Calu3 (cell line): Measurements from ENCODE around the gene CHD9. TPM values are rescaled to one million over a fixed set of nuclear protein-coding genes. Genes with fewer than 3 reads are reported as not detected.

Experiments
- BruUV-seq: library from RNA; stranded (reverse); fragments of 400-500 nt; replicated peaks from 2 replicates; lab custom pipeline; 2021; lab: Mats Ljungman, UMichigan
- CTCF ChIA-PET: fragments of 300-600 bp; sonication (Branson Sonifier 250); formaldehyde crosslinking; loops from one replicate; lab custom pipeline; 2022; ENCODE audit warnings: antibody characterized with exemption; lab: Charles Lee
- DNase-seq: peaks from one replicate; pipeline ENCODE4 v3.0.0; 2022
- H3K27ac Mint-ChIP-seq: one replicate; pipeline ENCODE4 v1.8.0; 2022; ENCODE audit warnings: mixed read lengths; ENCODE audit not compliant: unreplicated experiment
- H3K27me3 Mint-ChIP-seq: one replicate; pipeline ENCODE4 v1.8.0; 2022; ENCODE audit warnings: mixed read lengths; ENCODE audit not compliant: unreplicated experiment
- H3K36me3 Mint-ChIP-seq: one replicate; pipeline ENCODE4 v1.8.0; 2022; ENCODE audit warnings: mild to moderate bottlenecking, moderate library complexity, mixed read lengths; ENCODE audit not compliant: insufficient read depth, unreplicated experiment
- H3K4me1 Mint-ChIP-seq: one replicate; pipeline ENCODE4 v1.8.0; 2022; ENCODE audit warnings: mild to moderate bottlenecking, low read depth, mixed read lengths; ENCODE audit not compliant: unreplicated experiment
- H3K4me3 Mint-ChIP-seq: one replicate; pipeline ENCODE4 v1.8.0; 2022; ENCODE audit warnings: mild to moderate bottlenecking, low read depth, moderate library complexity, mixed read lengths; ENCODE audit not compliant: unreplicated experiment
- H3K9me3 Mint-ChIP-seq: one replicate; pipeline ENCODE4 v1.8.0; 2022; ENCODE audit warnings: low read depth, mixed read lengths; ENCODE audit not compliant: unreplicated experiment
- intact Hi-C: fragments of 100-400 bp; cut with micrococcal nuclease; formaldehyde crosslinking; loops from one replicate; pipeline ENCODE4 v1.10.0; 2022; ENCODE audit not compliant: unreplicated experiment
- total RNA-seq: library from RNA; stranded (reverse); gene quantifications from 2 replicates; pipeline ENCODE4 v1.2.3, GENCODE V29; 2022
- TF ChIP-seq, protein P1 (sequence below): fragments of 200-600 bp; IDR thresholded peaks from one replicate; pipeline ENCODE4 v1.8.0; 2022; ENCODE audit warnings: antibody characterized with exemption; ENCODE audit not compliant: unreplicated experiment

Gene CHD9
- total RNA-seq, 1 experiment from 2014 or later = 69.5 TPM

- no peak overlapping the region for H3K4me3 Mint-ChIP-seq
Observed at GRCh38 chr16:53153130-53153529, 98.3 kb downstream of the CHD9 start.

GRCh38 chr16:53154513-53154912 is 99.7 kb downstream of the CHD9 start:
- intact Hi-C loops = no loop called here
- Mint-ChIP-seq H3K4me3 (no peak overlapping the region), H3K27ac (no peak overlapping the region), H3K27me3 (no peaks in the 10 kb centered on the region), H3K4me1 (no peaks in the 10 kb centered on the region), H3K9me3 (no peaks in the 10 kb centered on the region), H3K36me3 (no peaks in the 10 kb centered on the region)
- CTCF ChIA-PET = interaction anchor here (0.6 to 0.9 kb wide), 2 partner anchors 57 to 189 kb away, joined by 3 to 4 read pairs; no protein-coding TSS in a partner anchor
- TF ChIP-seq, protein P1, sequence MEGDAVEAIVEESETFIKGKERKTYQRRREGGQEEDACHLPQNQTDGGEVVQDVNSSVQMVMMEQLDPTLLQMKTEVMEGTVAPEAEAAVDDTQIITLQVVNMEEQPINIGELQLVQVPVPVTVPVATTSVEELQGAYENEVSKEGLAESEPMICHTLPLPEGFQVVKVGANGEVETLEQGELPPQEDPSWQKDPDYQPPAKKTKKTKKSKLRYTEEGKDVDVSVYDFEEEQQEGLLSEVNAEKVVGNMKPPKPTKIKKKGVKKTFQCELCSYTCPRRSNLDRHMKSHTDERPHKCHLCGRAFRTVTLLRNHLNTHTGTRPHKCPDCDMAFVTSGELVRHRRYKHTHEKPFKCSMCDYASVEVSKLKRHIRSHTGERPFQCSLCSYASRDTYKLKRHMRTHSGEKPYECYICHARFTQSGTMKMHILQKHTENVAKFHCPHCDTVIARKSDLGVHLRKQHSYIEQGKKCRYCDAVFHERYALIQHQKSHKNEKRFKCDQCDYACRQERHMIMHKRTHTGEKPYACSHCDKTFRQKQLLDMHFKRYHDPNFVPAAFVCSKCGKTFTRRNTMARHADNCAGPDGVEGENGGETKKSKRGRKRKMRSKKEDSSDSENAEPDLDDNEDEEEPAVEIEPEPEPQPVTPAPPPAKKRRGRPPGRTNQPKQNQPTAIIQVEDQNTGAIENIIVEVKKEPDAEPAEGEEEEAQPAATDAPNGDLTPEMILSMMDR = no peak
- DNase-seq = no peak
- no TSS peak for BruUV-seq

More at GRCh38 chr16:53153130-53153529, 98.3 kb downstream of the CHD9 start:
- CTCF ChIA-PET = no interaction called here
- Mint-ChIP-seq H3K9me3 (no peaks in the 10 kb centered on the region), H3K36me3 (no peaks in the 10 kb centered on the region), H3K4me1 (no peaks in the 10 kb centered on the region), H3K27ac (no peak overlapping the region), H3K27me3 (no peaks in the 10 kb centered on the region)
- no peak for DNase-seq
- TF ChIP-seq, protein P1 = no peak
- no TSS peak for BruUV-seq
- intact Hi-C loops = no loop called here

- Mint-ChIP-seq H3K27me3 (no peaks in the 10 kb centered on the region), H3K4me1 (no peaks in the 10 kb centered on the region), H3K27ac (no peak overlapping the region), H3K4me3 (no peak overlapping the region), H3K36me3 (peaks cover 5% of the 10 kb centered on the region), H3K9me3 (no peaks in the 10 kb centered on the region)
- no TSS peak for BruUV-seq
- no peak for DNase-seq
- CTCF ChIA-PET = no interaction called here
- intact Hi-C loops = no loop called here
- TF ChIP-seq, protein P1 = no peak
Observed at GRCh38 chr16:53156516-53156915, 101.7 kb downstream of the CHD9 start.

DNA sequence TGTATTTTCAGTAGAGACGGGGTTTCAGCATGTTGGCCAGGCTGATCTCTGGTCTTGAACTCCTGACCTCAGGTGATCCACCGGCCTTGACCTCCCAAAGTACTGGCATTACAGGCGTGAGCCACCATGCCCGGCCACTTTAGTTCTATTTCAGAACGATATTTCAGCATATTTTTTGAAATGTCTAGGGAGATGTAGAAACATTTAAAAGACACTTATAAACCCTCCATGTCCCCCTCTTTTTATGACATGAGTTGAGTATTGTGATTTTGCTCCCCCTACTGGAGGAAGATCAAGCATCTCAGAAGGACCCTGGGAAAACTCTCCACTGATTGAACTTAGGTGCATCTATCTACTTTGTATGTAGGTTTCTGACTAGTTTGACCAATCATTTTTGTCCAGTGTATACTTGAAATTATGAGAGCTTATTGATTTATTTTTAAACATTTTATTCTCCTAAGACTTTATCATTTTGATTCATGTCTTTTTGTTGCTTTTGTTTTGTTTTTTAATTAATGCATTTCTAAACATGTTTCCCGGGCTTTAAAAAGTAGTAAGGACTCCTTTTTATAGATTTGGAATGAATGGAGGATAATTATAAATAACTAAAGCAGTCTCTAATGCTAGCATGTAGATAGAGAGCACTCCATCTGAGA is 105.1 kb downstream of the CHD9 start:
- no peak overlapping the region for H3K27ac Mint-ChIP-seq
- no peaks in the 10 kb centered on the region for H3K9me3 Mint-ChIP-seq
- intact Hi-C loops = loop anchor here (1.0 kb wide), 1 partner anchor 105 kb away; no protein-coding TSS in a partner anchor
- H3K27me3 Mint-ChIP-seq = no peaks in the 10 kb centered on the region
- H3K4me3 Mint-ChIP-seq = no peak overlapping the region
- TF ChIP-seq, protein P1 = peak; percentile 60
- H3K36me3 Mint-ChIP-seq = peaks cover 5% of the 10 kb centered on the region
- CTCF ChIA-PET = no interaction called here
- peak; percentile 15 for DNase-seq
- no TSS peak for BruUV-seq
- no peaks in the 10 kb centered on the region for H3K4me1 Mint-ChIP-seq
